SKM-1 (cell line): ENCODE results near the gene KLF16.
A peak's percentile ranks its signal among the peaks of the same experiment; 100 is the strongest.
"Not testable (repeated sequence)": the region's sequence is repeated elsewhere in the genome, so short reads cannot be mapped to it uniquely, and the experiment has no call there.

Experiments used
- DNase-seq: peaks from one replicate; lab custom pipeline; 2025; ENCODE audit not compliant: unreplicated experiment; lab: John Stamatoyannopoulos, UW

Gene KLF16

GRCh38 chr19:1884719-1885334 lies 21.4 kb upstream of the KLF16 start:
- DNase-seq, result no peak

GRCh38 chr19:1884291-1884718 lies 20.9 kb upstream of the KLF16 start:
- DNase-seq, result no peak

DNA sequence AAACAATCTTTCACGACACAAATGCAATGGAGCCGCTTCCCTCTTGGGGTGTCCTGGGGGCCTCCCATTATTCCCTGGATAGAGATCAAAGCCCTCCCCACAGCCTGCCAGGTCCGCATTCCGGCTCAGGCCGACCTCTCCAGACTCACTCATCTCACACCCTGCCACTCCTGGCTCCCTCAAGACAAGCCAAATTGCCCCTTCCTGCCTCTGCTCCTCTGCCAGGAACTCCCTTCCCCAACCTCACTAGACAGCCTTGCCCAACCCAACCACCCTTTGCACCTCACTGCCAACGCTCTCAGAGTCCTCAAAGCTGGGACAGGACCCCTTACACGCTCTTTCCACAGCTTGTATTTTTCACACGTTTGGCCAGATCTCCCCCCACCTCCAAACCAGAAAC lies 20.4 kb upstream of the KLF16 start:
- DNase-seq, result no peak

DNA sequence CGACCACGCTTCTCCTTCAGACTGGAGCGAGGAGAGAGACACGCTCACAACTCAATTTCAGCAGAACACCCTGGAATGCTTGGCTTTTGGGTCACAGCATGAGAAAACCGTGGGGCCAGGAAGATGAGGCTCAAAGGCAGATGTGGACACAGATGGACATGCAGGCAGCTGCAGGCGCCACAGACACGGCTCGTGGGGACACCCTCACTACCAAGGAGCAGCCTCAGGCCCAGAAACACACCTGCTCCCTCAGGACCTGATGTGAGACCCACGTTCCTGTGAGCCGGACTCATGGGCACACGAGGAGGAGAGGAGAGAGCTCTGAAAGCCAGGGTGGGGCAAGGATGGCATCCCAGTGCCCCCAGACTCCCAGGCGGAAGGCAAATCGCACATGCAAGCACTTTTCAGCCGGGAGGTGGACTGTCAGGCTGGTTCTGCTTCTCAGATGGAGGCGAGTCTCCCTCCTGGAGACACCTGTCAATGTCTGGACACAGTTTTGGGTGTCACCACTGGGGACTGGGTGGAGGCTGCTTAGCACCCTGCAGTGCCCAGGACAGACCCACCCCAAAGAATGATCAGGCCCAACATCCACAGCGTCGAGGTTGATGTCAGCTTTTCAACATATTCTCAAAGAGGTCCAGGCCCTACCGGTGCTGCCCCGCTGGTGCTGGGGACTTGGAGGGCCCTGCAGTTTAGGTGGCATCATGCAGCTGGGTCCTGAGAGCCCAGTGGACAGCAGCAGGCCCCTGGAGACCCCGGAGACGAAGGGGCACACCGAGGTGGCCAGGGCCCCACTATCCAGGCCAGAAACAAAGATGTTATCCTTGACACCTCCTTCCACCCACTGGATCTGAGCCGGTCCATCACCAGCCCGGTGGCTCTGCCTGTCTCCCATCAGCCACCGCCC lies 19.7 kb upstream of the KLF16 start:
- DNase-seq, result no peak

GRCh38 chr19:1882089-1882785 lies 18.9 kb upstream of the KLF16 start:
- no peak for DNase-seq

DNA sequence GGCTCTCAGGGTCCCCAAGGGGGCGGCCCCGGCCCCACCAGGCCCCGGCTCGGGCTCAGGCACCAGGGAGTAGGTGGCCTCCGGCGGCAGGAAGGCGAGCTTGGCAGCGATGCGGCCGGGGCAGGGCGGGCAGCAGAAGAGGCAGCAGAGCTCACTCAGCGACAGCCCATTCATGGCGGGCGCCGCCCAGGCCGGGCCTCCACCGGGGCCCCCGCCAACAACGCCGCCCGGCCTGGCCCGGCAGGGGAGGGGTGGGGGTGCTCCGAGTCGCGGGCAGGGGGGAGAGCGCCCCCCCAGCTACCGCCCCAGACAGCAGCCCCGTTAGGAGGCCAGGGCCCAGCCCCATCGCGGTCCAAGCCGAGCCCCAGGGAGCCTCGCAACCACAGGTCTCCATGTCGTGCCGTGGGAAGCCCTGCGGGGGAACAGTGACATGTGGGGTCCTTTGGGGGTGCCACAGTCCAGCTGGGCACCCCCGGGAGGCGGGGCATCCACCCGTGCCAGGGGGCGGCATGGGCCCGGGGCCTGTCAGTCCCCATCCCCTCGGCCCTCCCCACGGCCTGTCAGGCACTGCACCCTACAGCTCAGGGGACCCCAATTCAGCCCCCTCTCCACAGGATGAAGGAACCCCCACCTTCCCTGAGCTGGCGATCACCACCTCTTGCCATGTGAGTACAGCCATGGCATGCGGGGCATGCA lies 18.2 kb upstream of the KLF16 start:
- DNase-seq, result not testable (repeated sequence)

GRCh38 chr19:1880611-1881392 lies 17.4 kb upstream of the KLF16 start:
- no peak for DNase-seq

GRCh38 chr19:1879982-1880381 lies 16.6 kb upstream of the KLF16 start:
- DNase-seq, result not testable (repeated sequence)

- DNase-seq, result not testable (repeated sequence)
Measured at GRCh38 chr19:1878583-1878982, 15.2 kb upstream of the KLF16 start.

GRCh38 chr19:1877280-1877660 lies 13.9 kb upstream of the KLF16 start:
- DNase-seq, result not testable (repeated sequence)

DNA sequence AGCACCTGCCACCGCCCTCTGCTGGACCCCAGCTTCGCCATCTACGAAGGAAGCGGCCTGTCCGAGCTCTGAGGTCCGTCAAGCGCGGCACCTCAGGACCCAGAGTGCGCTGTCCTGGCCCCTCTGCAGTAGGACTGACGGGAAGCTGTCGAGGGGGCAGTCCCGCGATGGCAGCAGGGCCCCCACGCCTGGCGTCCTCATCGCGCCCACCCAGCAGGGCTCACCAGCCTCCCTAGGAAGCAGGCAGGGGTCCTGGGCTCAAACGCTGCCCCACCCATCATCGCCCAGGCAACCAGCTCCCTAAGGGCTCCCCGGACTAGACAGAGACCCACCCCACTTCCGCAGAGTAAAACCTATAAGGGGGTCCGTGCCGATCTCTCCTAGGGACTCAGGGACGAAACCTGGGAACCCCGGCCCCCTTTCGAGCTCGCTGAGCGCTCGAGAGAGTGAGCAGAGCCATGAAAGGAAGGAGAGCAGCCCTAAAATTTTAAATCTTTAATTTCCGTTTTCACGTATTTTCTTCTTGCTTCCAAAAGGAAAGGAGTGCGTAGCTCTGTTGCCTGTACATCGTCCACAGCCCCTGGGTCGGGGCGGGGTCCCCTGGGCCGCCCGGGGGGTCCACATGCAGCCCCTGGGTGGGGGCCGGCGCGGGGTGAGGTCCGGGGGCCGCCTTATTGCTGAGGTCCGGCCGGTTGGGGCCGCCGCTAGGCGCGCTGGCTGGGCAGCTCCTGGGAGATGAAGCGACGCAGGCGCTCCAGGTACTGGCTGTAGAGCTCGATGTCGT lies 13.3 kb upstream of the KLF16 start:
- DNase-seq, result not testable (repeated sequence)

- peak; percentile 88 for DNase-seq
Measured at GRCh38 chr19:1875646-1876495, 12.5 kb upstream of the KLF16 start.

GRCh38 chr19:1875265-1875645 lies 11.9 kb upstream of the KLF16 start:
- not testable (repeated sequence) for DNase-seq

GRCh38 chr19:1874554-1875185 lies 11.3 kb upstream of the KLF16 start:
- no peak for DNase-seq

DNA sequence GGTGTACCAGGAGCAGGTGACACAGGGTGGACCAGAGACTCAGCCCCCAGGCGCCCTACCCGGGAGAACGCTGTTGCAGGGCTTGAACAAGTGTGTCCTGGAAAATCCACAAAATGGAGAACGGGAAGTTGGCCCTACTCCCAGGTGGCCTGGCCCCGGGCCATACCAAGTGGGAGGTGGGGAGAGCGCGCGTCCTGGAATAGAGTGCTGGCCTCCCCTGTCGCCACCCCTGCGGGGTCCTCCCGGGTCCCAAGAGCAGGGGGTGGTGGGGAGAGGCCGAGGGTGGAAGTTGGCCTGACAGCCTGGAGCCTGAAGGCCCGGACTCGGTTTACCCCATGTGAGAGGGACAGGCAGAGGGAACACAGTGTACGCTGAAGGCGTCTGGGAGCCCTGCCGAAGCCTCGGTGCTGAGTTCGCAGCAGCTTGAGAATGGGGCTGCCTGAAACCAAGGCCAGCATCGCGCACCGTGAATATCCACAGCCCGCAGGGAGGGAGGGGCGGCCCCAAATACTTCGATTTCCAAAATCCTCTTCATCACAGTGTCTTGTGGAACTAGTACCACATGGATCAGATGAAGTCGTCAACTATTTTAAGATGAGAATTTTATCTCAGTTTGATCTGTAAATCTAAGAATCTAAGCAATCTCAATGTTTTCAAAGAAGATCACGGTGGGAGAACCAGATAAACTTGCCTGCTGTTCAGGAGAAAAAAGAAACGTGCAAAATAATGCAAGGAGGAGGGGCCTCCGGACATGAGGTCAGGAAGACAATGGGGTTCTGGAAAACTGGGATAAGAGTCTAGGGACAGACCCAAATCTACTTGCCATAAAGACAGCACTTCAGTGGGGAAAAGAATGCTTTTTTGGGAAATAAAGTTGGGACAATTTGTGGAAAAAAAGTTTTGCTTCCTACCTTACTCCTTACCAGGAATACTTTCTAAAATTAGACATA lies 10.4 kb upstream of the KLF16 start:
- no peak for DNase-seq

- no peak for DNase-seq
Measured at GRCh38 chr19:1872807-1873523, 9.6 kb upstream of the KLF16 start.

DNA sequence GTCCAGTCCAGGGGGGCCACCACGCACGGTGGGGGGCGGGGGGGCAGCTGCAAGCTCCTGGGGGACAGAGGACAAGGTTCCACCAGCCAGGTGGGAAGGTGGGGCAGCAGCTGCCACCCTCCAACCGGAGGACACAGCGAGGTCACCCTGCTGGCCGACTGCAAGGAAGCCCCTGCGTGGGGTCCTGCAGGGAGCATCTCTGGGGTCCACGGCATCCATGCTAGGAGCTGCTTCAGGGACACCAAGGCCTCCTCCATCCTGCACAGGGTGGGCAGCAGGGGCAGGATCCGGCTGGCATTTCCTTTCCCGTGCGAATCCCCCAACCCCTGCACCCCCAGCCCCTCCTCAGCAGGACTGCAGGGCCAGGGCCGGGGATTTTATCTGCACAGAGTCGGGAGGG lies 8.3 kb upstream of the KLF16 start:
- DNase-seq, result no peak
